ENCODE data around the gene MFAP2.

Gene MFAP2

GRCh38 chr1:17018849-17019248, 38.4 kb upstream of the MFAP2 start:
- POLR2A ChIA-PET: interaction anchor here (0.8 to 1.2 kb wide), 2 partner anchors 19 to 67 kb away, joined by 3 read pairs; no protein-coding TSS in a partner anchor
- Histone ChIP-seq H3K4me3 (ENCODE audit: low read depth, low read length) (no peak overlapping the region), H3K9me3 (ENCODE audit: control insufficient read depth, insufficient read depth, low read depth, low read length) (no peaks in the 10 kb centered on the region), H3K36me3 (ENCODE audit: control insufficient read depth in 2 of 2, insufficient read depth in 1 of 2, low read length in 2 of 2) (peaks cover 29 to 64% of the 10 kb centered on the region in 2 experiments), H3K27ac (ENCODE audit: extremely low read depth, low read depth, low read length) (peak overlapping the region; percentile 5; the same call in 1 of the 2 replicates), H3K4me1 (ENCODE audit: control insufficient read depth, insufficient read depth, low read length) (no peaks in the 10 kb centered on the region)
- CTCF ChIA-PET: interaction anchor here (0.7 to 1.6 kb wide), 4 partner anchors 56 to 116 kb away, joined by 3 to 7 read pairs (median 4); no protein-coding TSS in a partner anchor
- TF ChIP-seq ZNF654 (tag by site-specific recombination; IDR thresholded peaks at IDR 0.05; ENCODE audit: low read depth) (no peak), PRDM1 (tag by site-specific recombination; IDR thresholded peaks at IDR 0.05) (peak; percentile 76)

GRCh38 chr1:17017435-17017834, 37.0 kb upstream of the MFAP2 start:
- peaks cover 29 to 50% of the 10 kb centered on the region in 2 experiments for H3K36me3 ChIP-seq (ENCODE audit: control insufficient read depth in 2 of 2, insufficient read depth in 1 of 2, low read length in 2 of 2)
- POLR2A ChIA-PET: no interaction called here
- no peak overlapping the region for H3K4me3 ChIP-seq (ENCODE audit: low read depth, low read length)
- no peak for TF ChIP-seq ZNF140 (tag by site-specific recombination; IDR thresholded peaks at IDR 0.05)
- TF ChIP-seq ZNF121 (tag by site-specific recombination; IDR thresholded peaks at IDR 0.05): peak; percentile 77
- CTCF ChIA-PET: interaction anchor here (1.0 to 3.1 kb wide), 3 partner anchors 13 to 57 kb away, joined by 5 to 13 read pairs (median 7); no protein-coding TSS in a partner anchor
- H3K9me3 ChIP-seq (ENCODE audit: control insufficient read depth, insufficient read depth, low read depth, low read length): no peaks in the 10 kb centered on the region
- H3K4me1 ChIP-seq (ENCODE audit: control insufficient read depth, insufficient read depth, low read length): no peaks in the 10 kb centered on the region
- no peak overlapping the region for H3K27ac ChIP-seq (ENCODE audit: extremely low read depth, low read depth, low read length)

- no peak overlapping the region for H3K27ac ChIP-seq (ENCODE audit: extremely low read depth, low read depth, low read length)
- no peaks in the 10 kb centered on the region for H3K9me3 ChIP-seq (ENCODE audit: control insufficient read depth, insufficient read depth, low read depth, low read length)
- TF ChIP-seq KLF17 (tag by site-specific recombination; IDR thresholded peaks at IDR 0.05): 0 out of 2 replicates have a peak, but pooled peaks have one; percentile 57
- TF ChIP-seq ZNF366 (tag by site-specific recombination; conservative IDR thresholded peaks at IDR 0.05): 0 out of 2 replicates have a peak, but pooled peaks have one; percentile 12
- no peak for TF ChIP-seq ZNF391 (tag by site-specific recombination; IDR thresholded peaks at IDR 0.05; ENCODE audit: borderline replicate concordance, low read depth)
- TF ChIP-seq ZNF48 (tag by site-specific recombination; IDR thresholded peaks at IDR 0.05): no peak
- TF ChIP-seq ZBTB17 (tag by site-specific recombination; IDR thresholded peaks at IDR 0.05): 0 out of 2 replicates have a peak, but pooled peaks have one; percentile 25
- peak; percentile 51 for TF ChIP-seq SCRT2 (tag by site-specific recombination; IDR thresholded peaks at IDR 0.05)
- no peak for TF ChIP-seq ZSCAN23 (tag by site-specific recombination; IDR thresholded peaks at IDR 0.05)
- peak; percentile 51; the same call in 1 of the 2 replicates for TF ChIP-seq ZBTB20 (tag by site-specific recombination; IDR thresholded peaks at IDR 0.05)
- peak; percentile 38; the same call in 1 of the 2 replicates for TF ChIP-seq ZNF600 (tag by site-specific recombination; IDR thresholded peaks at IDR 0.05)
- CTCF ChIA-PET: interaction anchor here (3.1 kb wide), 1 partner anchor 55 kb away, joined by 13 read pairs; no protein-coding TSS in a partner anchor
- no peak overlapping the region for H3K4me3 ChIP-seq (ENCODE audit: low read depth, low read length)
- POLR2A ChIA-PET: interaction anchor here (0.6 to 0.7 kb wide), 2 partner anchors 27 to 60 kb away, joined by 3 to 5 read pairs; no protein-coding TSS in a partner anchor
- peaks cover 24 to 38% of the 10 kb centered on the region in 2 experiments for H3K36me3 ChIP-seq (ENCODE audit: control insufficient read depth in 2 of 2, insufficient read depth in 1 of 2, low read length in 2 of 2)
- no peaks in the 10 kb centered on the region for H3K4me1 ChIP-seq (ENCODE audit: control insufficient read depth, insufficient read depth, low read length)
These were observed 35.9 kb upstream of the MFAP2 start for GRCh38 chr1:17016317-17016661.

GRCh38 chr1:17014671-17015567, 34.5 kb upstream of the MFAP2 start:
- Histone ChIP-seq H3K9me3 (ENCODE audit: control insufficient read depth, insufficient read depth, low read depth, low read length) (no peaks in the 10 kb centered on the region), H3K27ac (ENCODE audit: extremely low read depth, low read depth, low read length) (no peak overlapping the region), H3K4me1 (ENCODE audit: control insufficient read depth, insufficient read depth, low read length) (peaks cover 2% of the 10 kb centered on the region; the same call in 1 of the 2 replicates), H3K36me3 (ENCODE audit: control insufficient read depth in 2 of 2, insufficient read depth in 1 of 2, low read length in 2 of 2) (peaks cover 12 to 25% of the 10 kb centered on the region in 2 experiments), H3K4me3 (ENCODE audit: low read depth, low read length) (no peak overlapping the region)
- ChIA-PET POLR2A (no interaction called here), CTCF (interaction anchor here (0.6 to 3.1 kb wide), 3 partner anchors 31 to 54 kb away, joined by 3 to 13 read pairs (median 10); no protein-coding TSS in a partner anchor)
- TF ChIP-seq ZNF37A (tag by site-specific recombination; IDR thresholded peaks at IDR 0.05): no peak
- no peak for TF ChIP-seq TRIM28 (IDR thresholded peaks at IDR 0.05; ENCODE audit: borderline replicate concordance, low read length)
- no peak for TF ChIP-seq ZNF335 (tag by site-specific recombination; conservative IDR thresholded peaks at IDR 0.05)
- no peak for TF ChIP-seq ZNF292 (tag by site-specific recombination; IDR thresholded peaks at IDR 0.05; ENCODE audit: borderline replicate concordance, low read depth)

Measured in HEK293 (cell line).